ENCODE results near the gene WFDC5. TPM values are rescaled to one million over a fixed set of nuclear protein-coding genes. Genes with fewer than 3 reads are reported as not detected.

WFDC5 gene
- total and polyA plus RNA-seq, 9 of the 15 experiments (the other 6 are each of a cell fraction or from before 2014, with no cell fraction given): not detected

DNA sequence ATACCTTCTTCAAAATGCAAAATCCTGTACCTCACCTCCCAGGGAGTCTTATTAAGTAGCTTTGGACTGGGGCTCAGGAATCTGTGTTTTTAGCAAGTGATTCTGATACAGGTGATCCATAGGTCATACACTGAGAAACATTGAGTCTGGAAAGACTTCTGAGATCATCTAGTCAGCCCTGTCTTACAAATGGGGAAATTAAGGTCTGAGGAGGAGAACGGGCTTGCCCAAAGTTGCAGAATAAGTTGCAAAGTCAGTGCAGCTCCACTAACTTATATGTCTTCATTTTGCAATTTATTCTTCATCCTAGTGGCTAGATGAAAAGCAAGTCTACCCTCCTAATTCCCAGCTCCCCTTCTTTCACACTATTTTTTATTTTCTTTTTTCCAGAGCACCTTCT lies 42.9 kb downstream of the WFDC5 start:
- peaks cover 2 to 15% of the 10 kb centered on the region in 2 experiments; a peak in 4 of 5 replicates for H3K4me1 ChIP-seq (replicated peaks in 1 of 2; ENCODE audit: control insufficient read depth in 2 of 2, insufficient read depth in 2 of 2, low read length in 2 of 2)
- DNase-seq (ENCODE audit: extremely low read depth in 1 of 4, low spot score in 3 of 4): no peak
- FAIRE-seq: no peak
- 91% methylated on average over 1 of the region's 1 CpG for WGBS (ENCODE audit: insufficient coverage, low coverage, missing lambda C conversion rate)
- no peaks in the 10 kb centered on the region for H3K27me3 ChIP-seq (ENCODE audit: control insufficient read depth in 2 of 2, insufficient read depth in 2 of 2, low read length in 2 of 2)
- no peak overlapping the region for H3K9ac ChIP-seq (ENCODE audit: insufficient read depth in 1 of 2, low read depth in 2 of 2, low read length in 2 of 2)
- H3K9me3 ChIP-seq (replicated peaks; ENCODE audit: control insufficient read depth, insufficient read depth, low read depth, low read length): no peaks in the 10 kb centered on the region
- H2AFZ ChIP-seq (ENCODE audit: low read depth, low read length): no peak overlapping the region
- H3K9me1 ChIP-seq (ENCODE audit: control insufficient read depth, insufficient read depth, low read length): no peaks in the 10 kb centered on the region
- BruUV-seq (replicated peaks): no TSS peak
- H3K4me2 ChIP-seq (ENCODE audit: insufficient read depth, low read length): no peak overlapping the region
- ChIA-PET POLR2A (interaction anchor here (0.6 to 1.4 kb wide), 5 partner anchors 11 to 125 kb away, joined by 3 to 6 read pairs (median 5); no protein-coding TSS in a partner anchor), CTCF (ENCODE audit: low intra/inter-chr PET ratio) (no interaction called here)
- in situ Hi-C loops (cut with MboI): no loop called here
- H4K20me1 ChIP-seq (replicated peaks; ENCODE audit: control insufficient read depth, insufficient read depth, low read length): 0 out of 2 replicates have a peak, but pooled peaks cover 7% of the 10 kb centered on the region
- H3K27ac ChIP-seq (ENCODE audit: extremely low read depth, low read depth, low read length): no peak overlapping the region
- H3K79me2 ChIP-seq (ENCODE audit: control insufficient read depth, insufficient read depth, low read length): no peaks in the 10 kb centered on the region
- intact Hi-C loops (cut with micrococcal nuclease): no loop called here
- H3K36me3 ChIP-seq (ENCODE audit: control insufficient read depth, insufficient read depth, low read length): peaks cover 32% of the 10 kb centered on the region
- no peak for ATAC-seq
- no peak overlapping the region for H3K4me3 ChIP-seq
- TF ChIP-seq, protein P1, sequence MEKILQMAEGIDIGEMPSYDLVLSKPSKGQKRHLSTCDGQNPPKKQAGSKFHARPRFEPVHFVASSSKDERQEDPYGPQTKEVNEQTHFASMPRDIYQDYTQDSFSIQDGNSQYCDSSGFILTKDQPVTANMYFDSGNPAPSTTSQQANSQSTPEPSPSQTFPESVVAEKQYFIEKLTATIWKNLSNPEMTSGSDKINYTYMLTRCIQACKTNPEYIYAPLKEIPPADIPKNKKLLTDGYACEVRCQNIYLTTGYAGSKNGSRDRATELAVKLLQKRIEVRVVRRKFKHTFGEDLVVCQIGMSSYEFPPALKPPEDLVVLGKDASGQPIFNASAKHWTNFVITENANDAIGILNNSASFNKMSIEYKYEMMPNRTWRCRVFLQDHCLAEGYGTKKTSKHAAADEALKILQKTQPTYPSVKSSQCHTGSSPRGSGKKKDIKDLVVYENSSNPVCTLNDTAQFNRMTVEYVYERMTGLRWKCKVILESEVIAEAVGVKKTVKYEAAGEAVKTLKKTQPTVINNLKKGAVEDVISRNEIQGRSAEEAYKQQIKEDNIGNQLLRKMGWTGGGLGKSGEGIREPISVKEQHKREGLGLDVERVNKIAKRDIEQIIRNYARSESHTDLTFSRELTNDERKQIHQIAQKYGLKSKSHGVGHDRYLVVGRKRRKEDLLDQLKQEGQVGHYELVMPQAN (IDR thresholded peaks at IDR 0.05; ENCODE audit: borderline replicate concordance): no peak
- TF ChIP-seq, protein P2, sequence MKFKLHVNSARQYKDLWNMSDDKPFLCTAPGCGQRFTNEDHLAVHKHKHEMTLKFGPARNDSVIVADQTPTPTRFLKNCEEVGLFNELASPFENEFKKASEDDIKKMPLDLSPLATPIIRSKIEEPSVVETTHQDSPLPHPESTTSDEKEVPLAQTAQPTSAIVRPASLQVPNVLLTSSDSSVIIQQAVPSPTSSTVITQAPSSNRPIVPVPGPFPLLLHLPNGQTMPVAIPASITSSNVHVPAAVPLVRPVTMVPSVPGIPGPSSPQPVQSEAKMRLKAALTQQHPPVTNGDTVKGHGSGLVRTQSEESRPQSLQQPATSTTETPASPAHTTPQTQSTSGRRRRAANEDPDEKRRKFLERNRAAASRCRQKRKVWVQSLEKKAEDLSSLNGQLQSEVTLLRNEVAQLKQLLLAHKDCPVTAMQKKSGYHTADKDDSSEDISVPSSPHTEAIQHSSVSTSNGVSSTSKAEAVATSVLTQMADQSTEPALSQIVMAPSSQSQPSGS (CRISPR knock-in tag; IDR thresholded peaks at IDR 0.05): no peak
- TF ChIP-seq ATF1 (CRISPR knock-in tag; IDR thresholded peaks at IDR 0.05) (no peak), ATF1 (tag; IDR thresholded peaks at IDR 0.05) (no peak), BRCA1 (IDR thresholded peaks at IDR 0.05) (no peak), BRCA1 (CRISPR knock-in tag; IDR thresholded peaks at IDR 0.05) (no peak), MCM2 (IDR thresholded peaks at IDR 0.05; ENCODE audit: low read depth) (no peak), FOXM1 (IDR thresholded peaks at IDR 0.05; ENCODE audit: low read depth) (no peak), FOXM1 (CRISPR knock-in tag; IDR thresholded peaks at IDR 0.05; ENCODE audit: low read depth) (no peak), SREBF1 (IDR thresholded peaks at IDR 0.05; ENCODE audit: borderline replicate concordance, low read depth, low read length) (no peak), ZBTB1 (CRISPR knock-in tag; IDR thresholded peaks at IDR 0.05; ENCODE audit: borderline replicate concordance, low read depth) (no peak), RBM17 (IDR thresholded peaks at IDR 0.05; ENCODE audit: borderline replicate concordance, low read depth, low read length) (no peak), MEF2A (IDR thresholded peaks at IDR 0.05; ENCODE audit: control insufficient read depth, low read depth, low read length) (no peak), RBM15 (IDR thresholded peaks at IDR 0.05; ENCODE audit: insufficient read depth, low read length) (no peak), HDAC8 (tag; IDR thresholded peaks at IDR 0.05) (no peak), MYBL2 (IDR thresholded peaks at IDR 0.05; ENCODE audit: low read depth) (no peak), MYBL2 (CRISPR knock-in tag; IDR thresholded peaks at IDR 0.05; ENCODE audit: borderline replicate concordance) (no peak)
- TF ChIP-seq, protein P3, sequence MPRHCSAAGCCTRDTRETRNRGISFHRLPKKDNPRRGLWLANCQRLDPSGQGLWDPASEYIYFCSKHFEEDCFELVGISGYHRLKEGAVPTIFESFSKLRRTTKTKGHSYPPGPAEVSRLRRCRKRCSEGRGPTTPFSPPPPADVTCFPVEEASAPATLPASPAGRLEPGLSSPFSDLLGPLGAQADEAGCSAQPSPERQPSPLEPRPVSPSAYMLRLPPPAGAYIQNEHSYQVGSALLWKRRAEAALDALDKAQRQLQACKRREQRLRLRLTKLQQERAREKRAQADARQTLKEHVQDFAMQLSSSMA (CRISPR knock-in tag; IDR thresholded peaks at IDR 0.05): no peak

Measured in K562 (cell line).